NCI-H128 (cell line): ENCODE results near the gene GALNT10.
"Not testable (repeated sequence)": the region's sequence is repeated elsewhere in the genome, so short reads cannot be mapped to it uniquely, and the experiment has no call there.

Experiments
- DNase-seq: peaks from one replicate; lab custom pipeline; 2025; ENCODE audit not compliant: unreplicated experiment; lab: John Stamatoyannopoulos, UW

The GALNT10 gene, protein sequence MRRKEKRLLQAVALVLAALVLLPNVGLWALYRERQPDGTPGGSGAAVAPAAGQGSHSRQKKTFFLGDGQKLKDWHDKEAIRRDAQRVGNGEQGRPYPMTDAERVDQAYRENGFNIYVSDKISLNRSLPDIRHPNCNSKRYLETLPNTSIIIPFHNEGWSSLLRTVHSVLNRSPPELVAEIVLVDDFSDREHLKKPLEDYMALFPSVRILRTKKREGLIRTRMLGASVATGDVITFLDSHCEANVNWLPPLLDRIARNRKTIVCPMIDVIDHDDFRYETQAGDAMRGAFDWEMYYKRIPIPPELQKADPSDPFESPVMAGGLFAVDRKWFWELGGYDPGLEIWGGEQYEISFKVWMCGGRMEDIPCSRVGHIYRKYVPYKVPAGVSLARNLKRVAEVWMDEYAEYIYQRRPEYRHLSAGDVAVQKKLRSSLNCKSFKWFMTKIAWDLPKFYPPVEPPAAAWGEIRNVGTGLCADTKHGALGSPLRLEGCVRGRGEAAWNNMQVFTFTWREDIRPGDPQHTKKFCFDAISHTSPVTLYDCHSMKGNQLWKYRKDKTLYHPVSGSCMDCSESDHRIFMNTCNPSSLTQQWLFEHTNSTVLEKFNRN

DNA sequence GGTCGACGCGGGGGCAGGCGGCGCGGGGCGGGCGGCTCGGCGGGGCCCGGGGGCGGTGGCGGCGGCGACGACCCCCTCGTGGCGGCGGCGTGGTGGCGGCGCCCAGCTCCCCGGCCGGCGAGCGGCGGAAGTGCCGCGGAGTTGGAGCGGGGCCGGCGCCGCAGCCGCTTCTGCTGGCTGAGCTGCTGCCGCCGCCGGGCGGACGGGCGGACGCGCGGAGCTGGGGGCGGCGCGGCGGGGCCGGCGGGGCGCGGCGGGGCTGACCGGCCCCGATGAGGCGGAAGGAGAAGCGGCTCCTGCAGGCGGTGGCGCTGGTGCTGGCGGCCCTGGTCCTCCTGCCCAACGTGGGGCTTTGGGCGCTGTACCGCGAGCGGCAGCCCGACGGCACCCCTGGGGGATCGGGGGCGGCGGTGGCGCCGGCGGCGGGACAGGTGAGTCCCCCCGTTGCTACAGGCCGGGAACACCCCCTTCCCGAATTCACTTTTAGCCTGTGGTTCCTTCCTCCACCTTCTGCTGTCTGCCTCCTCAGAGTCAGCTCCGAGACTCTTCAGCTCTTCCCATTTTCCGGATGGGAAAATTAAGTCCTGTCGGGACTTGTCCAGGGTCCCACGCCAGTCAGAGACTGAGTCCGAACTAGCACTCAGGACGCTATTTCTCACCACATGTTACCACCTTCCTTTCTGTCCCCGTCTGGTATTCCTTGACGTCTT is at the start of gene GALNT10:
Gene GALNT10 (plus strand): TSS at position 139 of the 710 bp plus-strand sequence. CDS start 134 bp downstream, at position 273.
- DNase-seq = no peak

DNA sequence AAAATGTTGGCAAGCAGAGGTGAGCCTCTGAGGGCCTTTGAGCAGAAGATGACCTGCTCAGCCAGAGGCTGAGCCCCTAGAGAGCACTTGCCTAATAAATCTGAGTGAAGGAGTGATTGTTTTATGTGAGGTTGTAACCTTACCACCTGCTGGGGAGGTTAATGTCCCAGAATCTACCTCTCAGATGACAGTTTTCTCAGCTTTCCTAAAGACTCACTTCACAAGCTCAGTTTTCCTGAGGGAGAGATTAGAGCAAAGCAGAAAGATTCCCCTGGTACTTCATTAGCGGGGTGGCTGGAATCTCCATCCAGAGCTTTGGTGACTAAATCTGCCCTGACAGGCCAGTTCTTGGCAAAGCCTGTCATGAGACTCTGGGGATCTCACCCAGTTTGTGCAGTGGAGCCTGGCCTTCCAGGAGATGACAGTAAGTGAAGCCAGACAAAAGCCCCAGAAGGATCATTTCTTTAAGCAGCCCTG is 48.8 kb upstream of the GALNT10 start:
- DNase-seq = no peak

DNA sequence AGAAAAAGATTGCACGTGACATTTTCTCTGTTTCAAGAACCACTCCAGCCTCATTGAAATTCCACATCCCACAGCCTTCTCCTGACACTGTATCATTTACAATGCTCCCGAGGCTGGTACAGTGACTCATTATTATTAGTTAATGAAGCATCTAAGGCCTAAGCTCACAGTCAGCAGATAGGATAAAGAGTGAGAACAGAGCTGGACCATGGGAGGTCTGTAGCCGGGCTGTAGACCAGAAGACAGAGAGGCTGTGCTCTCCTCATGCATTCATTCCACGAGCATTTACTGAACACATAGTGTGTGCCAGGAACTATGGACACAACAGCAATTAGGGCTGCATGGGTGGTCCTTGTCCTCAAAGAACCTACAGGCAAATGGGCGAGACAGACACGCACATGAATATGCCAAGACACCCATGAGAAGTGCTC is 47.3 kb upstream of the GALNT10 start:
- DNase-seq = no peak

DNA sequence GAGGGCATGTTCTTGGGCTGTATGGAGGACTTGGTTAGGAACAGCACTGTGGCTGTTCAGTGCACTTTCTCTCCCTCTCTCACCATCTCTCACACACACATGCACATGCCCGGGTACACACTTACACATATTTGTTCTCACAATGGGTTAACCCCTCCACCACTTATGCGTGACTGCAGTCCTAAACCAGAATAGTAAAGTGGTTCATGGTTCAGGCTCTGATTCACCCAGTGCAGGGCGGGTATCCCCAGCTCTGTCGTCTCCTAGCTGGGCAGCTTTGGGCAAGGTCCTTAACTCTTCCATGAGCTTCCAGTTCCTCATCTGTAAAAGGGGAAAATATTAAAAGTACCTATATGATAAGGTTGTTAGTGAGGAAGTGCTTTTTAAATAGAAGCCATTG is 45.3 kb upstream of the GALNT10 start:
- DNase-seq = no peak

DNA sequence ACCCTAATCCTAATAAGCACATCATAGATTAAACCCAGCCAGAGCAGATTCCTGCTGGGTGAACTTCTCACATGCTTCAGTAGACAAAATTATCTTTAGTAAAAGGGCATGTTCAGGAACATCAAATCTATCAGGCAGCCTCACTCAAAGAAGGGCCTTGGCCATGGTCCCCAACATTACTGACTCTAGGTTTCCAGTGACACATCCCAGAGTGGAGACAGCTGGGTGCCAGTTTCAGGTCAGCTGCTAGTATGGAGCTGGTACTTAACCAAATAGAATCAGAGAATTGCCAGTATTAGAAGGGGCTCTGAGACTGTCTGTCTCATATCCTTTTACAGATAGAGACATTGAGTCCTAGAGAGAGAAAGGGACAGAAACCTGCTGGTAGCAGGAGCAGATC is 44.1 kb upstream of the GALNT10 start:
- DNase-seq = no peak

DNA sequence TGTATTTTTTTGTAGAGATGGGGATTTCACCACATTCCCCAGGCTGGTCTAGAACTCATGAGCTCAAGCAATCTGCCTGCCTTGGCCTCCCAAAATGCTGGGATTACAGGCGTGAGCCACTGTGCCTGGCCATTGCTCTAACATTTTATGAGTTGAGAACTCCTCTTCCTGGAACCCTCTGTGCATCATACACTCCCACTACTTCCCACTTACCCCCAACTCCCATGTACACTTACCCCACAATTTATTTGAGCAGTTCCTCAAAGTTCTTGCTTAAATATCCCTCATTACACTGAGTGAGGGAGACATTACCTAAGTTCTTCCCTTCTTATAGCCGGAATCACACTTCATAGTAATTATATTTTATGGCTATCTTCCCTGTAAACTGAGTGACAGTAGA is 42.9 kb upstream of the GALNT10 start:
- no peak for DNase-seq

DNA sequence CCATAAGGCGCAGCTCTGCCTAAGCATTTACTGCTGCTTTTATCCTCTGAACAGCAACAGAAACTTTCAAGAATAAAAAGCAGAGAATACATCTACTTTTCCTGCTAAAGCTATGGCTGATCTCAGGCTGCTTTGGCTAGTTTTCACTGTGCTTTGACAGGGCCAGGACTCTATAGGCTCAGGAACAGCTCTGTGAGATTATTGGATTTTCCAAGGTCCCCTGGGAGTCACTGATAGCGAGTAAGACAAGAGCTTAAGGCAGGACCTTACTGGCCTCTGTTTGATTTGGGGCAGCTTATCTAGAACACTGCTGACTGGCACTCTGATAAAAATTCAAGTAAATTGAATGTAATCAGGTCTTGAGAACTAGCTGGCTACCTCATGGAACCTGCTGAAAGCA is 40.1 kb upstream of the GALNT10 start:
- DNase-seq = not testable (repeated sequence)

DNA sequence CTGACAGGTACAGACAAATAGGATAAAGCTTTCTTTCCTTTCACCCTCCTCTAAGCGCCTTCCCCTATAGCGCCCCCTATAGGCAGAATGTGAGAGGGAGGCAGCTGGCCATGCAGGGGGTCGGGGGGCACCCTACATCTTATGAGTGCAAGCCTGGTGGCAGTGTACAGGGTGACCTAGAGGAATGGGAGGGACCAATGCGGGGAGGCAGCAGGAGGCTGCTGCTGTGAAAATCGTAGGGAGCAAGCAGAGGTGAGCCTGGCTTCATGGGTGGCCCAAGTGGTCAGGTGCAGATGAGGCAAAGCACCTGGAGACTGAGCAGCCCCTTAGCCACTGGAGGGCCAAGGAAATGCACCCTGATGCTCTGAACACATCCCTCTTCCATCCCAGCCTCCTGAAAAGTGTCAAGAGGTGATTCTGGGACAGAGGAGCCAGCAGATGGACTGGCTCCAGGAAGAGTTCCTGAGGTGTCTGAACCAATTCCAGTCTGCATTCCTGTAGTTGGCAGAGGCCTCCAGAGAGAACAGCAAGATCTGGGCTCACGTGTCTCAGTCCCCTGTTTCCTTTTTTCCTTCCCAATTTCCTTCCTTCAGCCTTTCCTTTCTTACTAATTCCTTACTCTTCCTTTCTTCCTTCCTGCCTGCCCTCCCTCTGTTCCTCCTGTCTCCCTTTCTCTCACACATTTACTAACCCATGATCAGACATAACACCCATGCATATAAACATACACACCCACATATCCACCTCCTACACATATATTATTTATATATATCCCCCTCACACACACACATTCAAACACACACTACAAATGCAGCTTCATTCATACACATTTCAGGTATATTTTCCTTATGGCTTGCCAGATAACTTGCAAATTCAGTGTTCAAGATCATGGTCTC is 32.8 kb upstream of the GALNT10 start:
- no peak for DNase-seq

DNA sequence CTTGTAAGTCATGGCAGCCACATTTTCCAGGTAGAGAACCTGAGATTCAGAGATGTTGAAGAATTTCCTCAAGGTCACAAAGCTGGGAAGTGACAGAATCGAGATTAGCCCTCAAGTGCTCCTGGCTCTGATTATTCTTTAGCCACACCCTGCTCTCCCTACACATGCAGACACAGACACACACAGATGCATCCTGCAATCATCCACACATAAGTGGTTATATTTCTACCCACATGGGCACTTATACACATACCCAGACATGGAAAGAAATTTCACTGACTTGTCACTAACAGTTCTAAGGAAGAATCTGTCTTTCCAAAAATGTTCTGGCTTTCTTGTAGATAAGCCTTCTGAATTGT is 32.2 kb upstream of the GALNT10 start:
- no peak for DNase-seq

DNA sequence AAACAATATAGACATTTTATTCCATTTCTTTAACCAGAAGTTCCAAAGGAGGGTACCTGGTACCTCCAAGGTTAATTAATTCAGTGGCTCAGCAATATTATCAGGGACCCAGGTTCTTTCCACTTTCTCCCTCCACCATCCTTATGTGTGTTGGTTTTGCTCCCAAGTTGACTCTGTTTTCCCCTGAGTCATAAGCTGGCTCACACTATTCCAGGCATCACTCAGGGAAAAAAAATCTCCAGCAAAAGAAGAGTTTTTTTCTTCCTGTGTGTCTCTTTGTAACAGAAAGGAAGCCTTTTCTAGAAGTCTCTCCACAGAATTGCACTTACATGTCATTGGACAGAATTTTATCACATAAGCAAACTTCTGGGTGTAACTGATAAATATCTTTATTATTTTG is 31.2 kb upstream of the GALNT10 start:
- DNase-seq = no peak

DNA sequence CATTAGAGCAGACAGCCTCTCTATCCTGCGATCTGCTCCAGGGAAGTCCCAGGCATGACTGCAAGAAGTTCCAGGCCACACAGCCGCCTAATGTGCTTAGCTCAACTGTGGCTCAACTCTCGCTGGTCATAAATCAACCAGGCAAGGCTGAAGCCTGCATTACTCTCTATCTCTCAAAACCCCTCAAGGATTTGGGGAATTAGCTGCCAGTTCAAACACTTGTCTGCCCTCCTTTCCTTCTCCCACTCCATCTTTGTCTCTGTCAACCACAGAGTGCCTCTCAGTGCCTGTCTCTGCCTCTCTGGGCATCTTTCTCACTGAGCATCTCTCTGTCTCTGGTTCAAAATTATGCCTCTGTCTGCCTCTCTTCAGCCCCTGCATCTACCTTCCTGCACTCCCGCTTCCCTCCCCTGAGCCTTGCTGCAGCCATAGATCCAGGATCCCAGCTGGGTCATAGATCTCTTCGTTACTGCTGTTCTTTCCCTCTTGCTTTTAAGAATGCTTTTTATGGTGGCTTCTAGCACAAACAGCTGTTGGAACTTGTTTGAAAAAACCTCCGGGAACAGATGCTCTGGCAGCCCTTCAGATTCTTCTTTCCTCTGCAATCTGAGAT is 27.9 kb upstream of the GALNT10 start:
- DNase-seq = no peak

DNA sequence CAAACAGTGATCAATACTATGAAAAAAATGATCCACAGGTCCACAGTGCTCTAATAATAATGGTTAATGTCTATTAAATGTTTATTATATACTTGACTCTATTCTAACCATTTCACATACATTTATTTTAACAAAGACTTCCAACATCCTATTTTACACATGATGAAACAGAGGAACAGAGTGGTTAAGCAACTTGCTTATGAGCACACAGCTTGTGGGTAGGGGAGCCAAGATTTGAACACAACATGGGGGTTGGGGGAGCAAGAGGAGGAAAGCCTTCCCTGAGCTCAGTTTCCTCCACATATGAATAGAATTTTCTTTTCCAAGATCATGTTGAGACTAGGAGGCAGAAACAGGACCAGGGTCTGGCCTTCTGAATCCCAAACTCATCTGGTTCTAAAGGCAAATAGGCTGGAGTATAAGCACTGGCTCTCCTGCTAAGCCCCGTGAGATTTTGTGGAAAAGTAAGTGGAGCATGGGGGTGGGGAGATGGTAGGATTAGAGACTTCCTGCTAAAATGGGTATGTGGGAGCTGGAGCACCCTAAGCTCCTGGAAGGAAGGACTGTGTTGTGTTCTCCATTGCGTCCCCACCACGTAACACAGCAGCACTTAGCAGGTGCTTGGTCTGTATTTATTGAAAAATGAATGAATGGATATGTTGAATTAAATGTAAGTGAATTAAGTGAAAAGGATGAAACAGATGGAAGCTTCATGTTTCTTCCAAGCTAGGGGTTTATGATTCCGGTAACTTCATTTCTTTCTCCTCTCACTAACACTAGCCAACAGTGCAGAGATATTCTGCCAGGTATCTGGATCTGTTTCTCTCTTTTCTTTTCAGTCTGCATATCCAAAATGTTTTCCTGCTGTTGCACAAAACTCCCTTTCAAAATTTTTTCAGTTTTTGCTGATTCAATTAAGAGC is 26.9 kb upstream of the GALNT10 start:
- DNase-seq = no peak

DNA sequence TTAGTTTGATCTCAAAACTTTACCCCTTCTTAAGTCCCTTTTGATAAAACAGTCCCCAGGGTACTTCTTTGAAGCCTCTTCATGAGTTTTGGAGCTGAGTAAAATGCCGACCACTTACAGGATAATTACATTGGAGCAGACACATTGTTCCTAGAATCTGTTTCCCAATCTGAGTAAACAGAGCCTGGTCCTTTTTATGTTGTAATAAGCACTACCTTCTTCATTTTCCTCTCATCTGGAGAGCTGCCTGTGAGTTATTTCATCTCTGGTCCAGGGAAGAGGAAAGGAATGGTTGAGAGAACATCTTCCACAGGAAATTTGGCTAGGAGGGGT is 26.3 kb upstream of the GALNT10 start:
- DNase-seq = no peak

DNA sequence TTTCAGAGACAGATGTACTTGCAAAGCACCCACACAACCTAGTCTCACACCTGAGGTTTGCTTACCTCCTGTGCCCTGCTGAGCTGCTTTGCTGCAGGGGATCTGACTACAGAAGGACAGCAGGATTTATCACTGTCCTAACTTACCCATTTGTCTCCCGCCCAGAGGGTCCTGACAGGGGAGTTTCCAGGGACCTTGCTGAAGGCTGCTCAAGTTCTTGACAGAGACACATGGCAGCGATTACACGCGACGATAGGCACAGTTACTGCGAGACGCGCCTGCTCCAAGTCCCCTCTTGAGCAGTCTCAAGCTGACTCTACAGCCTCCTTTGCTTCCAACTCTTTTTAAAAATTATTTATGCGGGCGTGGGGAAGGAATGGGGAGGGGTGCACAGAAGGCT is 24.6 kb upstream of the GALNT10 start:
- DNase-seq = no peak

DNA sequence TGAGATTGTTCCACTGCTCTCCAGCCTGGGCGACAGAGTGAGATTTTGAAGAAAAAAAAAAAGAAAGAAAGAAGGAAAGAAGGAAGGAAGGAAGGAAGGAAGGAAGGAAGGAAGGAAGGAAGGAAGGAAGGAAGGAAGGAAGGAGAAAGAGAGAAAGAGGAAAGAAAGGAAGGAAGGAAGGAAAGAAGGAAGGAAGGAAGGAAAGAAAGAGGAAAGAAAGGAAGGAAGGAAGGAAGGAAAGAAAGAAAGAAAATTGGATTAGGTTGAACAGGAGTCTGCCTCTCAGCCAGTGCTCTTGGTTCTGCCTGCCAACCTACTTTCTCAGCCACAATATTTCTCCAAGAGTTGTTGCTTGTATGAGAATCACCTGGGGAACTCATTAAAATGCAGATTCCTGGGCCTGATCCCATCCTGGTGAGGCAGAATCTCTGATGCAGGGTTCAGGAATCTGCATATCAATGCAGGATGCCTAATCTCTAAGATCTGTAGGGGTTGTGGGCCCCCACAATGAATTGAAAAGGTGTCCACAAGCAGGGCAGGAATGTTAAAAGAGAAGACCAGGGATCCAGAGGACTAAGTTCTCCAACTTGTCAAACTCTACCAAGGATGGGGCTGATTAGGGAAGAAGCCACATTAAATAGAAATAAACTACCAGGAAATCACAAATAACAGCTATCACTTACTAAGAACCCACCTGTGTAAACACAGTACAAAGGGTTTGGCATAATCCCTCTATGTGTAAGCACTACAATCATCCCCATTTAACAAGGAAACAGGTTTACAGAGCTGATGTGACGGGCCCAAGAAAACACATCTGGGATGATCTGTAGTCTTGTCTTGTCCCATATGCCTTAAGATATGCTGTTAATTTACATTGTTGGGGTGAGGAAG is 23.4 kb upstream of the GALNT10 start:
- no peak for DNase-seq

DNA sequence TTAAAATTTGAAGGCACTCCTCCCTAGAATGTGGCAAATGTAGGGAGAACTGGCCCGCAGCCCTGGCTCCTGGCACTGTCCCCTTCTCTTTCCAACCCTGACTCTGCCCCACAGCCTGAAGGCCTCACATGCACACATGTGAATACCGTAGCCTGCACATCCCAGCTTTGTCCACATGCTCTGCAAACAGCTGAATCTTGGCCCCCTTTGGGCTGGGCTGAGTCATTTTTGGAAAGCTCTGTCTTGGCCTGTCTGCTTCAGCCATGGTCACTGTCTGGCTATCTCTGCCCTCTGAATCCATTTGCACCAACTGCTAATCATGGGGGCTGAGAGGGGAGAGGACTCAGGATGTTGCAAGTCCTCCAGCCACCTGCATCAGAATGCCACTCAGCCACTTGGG is 22.1 kb upstream of the GALNT10 start:
- DNase-seq = no peak

DNA sequence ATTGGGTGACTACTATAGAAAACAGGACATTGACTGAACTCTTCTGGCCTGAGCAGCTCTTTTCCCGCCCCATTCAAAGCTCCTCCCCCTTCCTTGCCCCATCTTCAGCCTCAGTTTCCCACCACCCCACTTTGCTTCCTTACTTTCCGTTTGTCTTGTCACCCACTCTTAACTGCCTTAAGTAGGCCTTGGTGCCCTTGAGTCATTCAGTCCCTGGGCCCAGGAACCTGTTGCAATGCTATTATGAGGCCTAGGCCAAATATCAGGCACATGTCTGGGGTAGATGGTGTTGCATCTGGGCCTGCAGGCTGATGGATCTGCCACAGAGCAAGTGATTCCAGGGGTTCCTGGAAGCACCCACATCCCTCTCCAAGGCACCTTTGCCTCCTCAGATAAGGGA is 17.7 kb upstream of the GALNT10 start:
- DNase-seq = no peak

DNA sequence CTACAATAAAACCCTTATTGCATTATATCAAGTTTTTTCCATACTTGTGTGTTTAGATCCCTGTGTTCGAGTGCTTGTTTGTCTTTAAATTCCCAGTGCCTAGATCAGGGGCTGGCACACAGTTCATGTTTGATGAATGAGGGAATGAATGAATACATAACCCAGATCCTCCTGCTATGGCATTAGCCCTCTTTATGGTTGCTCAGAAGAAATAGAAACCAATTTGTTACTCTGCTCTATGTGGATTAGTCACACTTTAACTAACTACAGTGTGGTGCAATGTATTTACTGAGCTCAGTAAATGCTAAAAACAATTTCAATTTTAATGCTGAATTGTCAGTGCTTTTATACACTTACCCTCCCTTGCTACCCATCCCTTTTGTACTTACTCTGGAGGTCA is 16.4 kb upstream of the GALNT10 start:
- DNase-seq = no peak

DNA sequence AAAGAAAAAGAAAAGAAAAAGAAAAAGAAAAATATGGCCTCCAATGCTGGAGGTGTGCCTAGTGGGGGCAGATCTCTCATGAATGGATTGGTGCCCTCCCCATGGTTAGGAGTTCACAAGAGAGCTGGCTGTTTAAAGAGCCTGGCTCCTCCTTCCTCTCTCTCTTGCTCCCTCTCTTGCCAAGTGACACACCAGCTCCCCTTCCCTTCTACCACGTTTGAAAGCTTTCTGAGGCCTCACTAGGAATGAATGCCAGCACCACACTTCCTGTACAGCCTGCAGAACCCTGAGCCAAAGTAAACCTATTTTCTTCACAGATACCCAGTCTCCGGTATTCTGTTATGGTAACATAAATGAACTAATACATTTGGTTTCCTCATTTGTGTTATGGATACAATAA is 14.4 kb upstream of the GALNT10 start:
- DNase-seq = no peak
